Gastroesophageal sphincter (tissue), 4 donors: ENCODE data around the gene ARMC9. TPM values are rescaled to one million over a fixed set of nuclear protein-coding genes. Genes with fewer than 3 reads are reported as not detected.

Experiments
- ATAC-seq: fragments of 150-250 bp; one replicate; pipeline ENCODE4 v1.9.1; 2016; ENCODE audit warnings: mild to moderate bottlenecking, moderate library complexity
- H3K27ac ChIP-seq, 4 donors: fragments of 200-600 bp; sonication (generic) in 3 of 4; 1 replicate in 3 of 4; 2 replicates in 1 of 4; pipeline ENCODE4 v1.5.1; 2016 to 2019
- H3K27me3 ChIP-seq: fragments of 200-600 bp; sonication (generic); one replicate; pipeline ENCODE4 v1.5.1; 2019
- H3K36me3 ChIP-seq, 2 donors: fragments of 200-600 bp; sonication (generic); one replicate each; pipeline ENCODE4 v1.5.1; 2019; ENCODE audit warnings: control low read depth in 1 of 2
- H3K4me1 ChIP-seq, 3 donors: fragments of 200-600 bp; sonication (generic); 1 replicate in 2 of 3; 2 replicates in 1 of 3; pipeline ENCODE4 v1.5.1; 2016 to 2019; ENCODE audit warnings: control low read depth in 2 of 3
- H3K4me3 ChIP-seq, 2 donors: fragments of 200-600 bp; sonication (generic); one replicate each; pipeline ENCODE4 v1.5.1; 2019; ENCODE audit warnings: mild to moderate bottlenecking in 1 of 2, moderate library complexity in 1 of 2
- H3K9me3 ChIP-seq, 3 donors: fragments of 200-600 bp; sonication (generic); one replicate each; pipeline ENCODE4 v1.5.1; 2017 to 2019; ENCODE audit warnings: control low read depth in 2 of 3
- EP300 ChIP-seq: sonication (generic); formaldehyde crosslinking; IDR thresholded peaks from one replicate; pipeline ENCODE4 v1.6.1; 2017; ENCODE audit warnings: antibody characterized with exemption, mild to moderate bottlenecking
- POLR2A ChIP-seq, 2 donors: fragments of 450-650 bp; IDR thresholded peaks; one replicate each; pipeline ENCODE4 v1.6.1; 2017; ENCODE audit warnings: antibody characterized with exemption in 2 of 2, mild to moderate bottlenecking in 2 of 2, moderate library complexity in 1 of 2
- POLR2AphosphoS5 ChIP-seq: sonication (generic); formaldehyde crosslinking; IDR thresholded peaks from one replicate; pipeline ENCODE4 v1.6.1; 2017; ENCODE audit warnings: antibody characterized with exemption
- WGBS, 2 donors: methylation state at CpG; one replicate each; pipeline ENCODE4 v1.1.5; 2018; ENCODE audit warnings: low coverage in 1 of 2; 5-methylcytosine and 5-hydroxymethylcytosine counted together
- total RNA-seq, 4 donors: library from RNA; depleted of rRNA; stranded (reverse); fragments of >200 nt; gene quantifications; one replicate each; pipeline ENCODE4 v1.1.0, GENCODE V29; 2016
- TF ChIP-seq, protein P1 (sequence below), 4 experiments: fragments of 200-600 bp in 2 of 4; fragments of 450-650 bp in 2 of 4; sonication (generic) in 1 of 4; IDR thresholded peaks; one replicate each; pipeline ENCODE4 v1.5.1; 2017 to 2019; ENCODE audit warnings: antibody characterized with exemption in 4 of 4, mild to moderate bottlenecking in 2 of 4, moderate library complexity in 2 of 4

Gene ARMC9
- total RNA-seq, 4 donors from 2014 or later = 69.6 to 298 (median 152) TPM

DNA sequence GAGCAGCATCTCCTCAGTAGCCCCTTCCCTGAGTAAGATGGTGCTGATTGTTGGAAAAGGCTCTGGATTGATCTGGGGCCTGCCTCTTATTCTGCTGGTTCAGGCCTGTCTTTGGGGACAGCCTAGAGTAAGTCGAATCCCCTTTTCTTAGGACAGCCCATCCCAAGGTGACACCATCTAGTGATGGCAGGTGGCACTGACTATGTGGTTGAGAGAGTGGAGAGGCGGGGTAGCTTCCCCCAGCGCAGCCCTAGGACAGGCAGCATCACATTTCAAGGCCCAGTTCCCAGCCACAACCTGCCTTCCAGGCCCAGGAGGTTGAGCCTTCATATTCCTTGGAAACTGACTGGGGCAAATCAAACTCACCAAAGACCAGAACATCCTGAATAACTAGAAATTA is 128.0 kb downstream of the ARMC9 start:
- 100% methylated on average over 1 of the region's 3 CpGs; no CpG with 5 or more reads in 1 of the 2 donors for WGBS, 2 donors
- H3K36me3 ChIP-seq = peaks cover 0 to 58% of the 10 kb centered on the region in 2 donors
- no peaks in the 10 kb centered on the region for H3K27me3 ChIP-seq
- H3K4me3 ChIP-seq = no peak overlapping the region
- H3K4me1 ChIP-seq = peaks cover 0 to under 1% (median 0%) of the 10 kb centered on the region in 3 donors
- H3K27ac ChIP-seq = no peak overlapping the region
- TF ChIP-seq POLR2AphosphoS5 (no peak), POLR2A (IDR thresholded peaks at IDR 0.05) (no peak), EP300 (no peak)
- TF ChIP-seq, protein P1, sequence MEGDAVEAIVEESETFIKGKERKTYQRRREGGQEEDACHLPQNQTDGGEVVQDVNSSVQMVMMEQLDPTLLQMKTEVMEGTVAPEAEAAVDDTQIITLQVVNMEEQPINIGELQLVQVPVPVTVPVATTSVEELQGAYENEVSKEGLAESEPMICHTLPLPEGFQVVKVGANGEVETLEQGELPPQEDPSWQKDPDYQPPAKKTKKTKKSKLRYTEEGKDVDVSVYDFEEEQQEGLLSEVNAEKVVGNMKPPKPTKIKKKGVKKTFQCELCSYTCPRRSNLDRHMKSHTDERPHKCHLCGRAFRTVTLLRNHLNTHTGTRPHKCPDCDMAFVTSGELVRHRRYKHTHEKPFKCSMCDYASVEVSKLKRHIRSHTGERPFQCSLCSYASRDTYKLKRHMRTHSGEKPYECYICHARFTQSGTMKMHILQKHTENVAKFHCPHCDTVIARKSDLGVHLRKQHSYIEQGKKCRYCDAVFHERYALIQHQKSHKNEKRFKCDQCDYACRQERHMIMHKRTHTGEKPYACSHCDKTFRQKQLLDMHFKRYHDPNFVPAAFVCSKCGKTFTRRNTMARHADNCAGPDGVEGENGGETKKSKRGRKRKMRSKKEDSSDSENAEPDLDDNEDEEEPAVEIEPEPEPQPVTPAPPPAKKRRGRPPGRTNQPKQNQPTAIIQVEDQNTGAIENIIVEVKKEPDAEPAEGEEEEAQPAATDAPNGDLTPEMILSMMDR (IDR thresholded peaks at IDR 0.05) = no peak
- ATAC-seq = no peak
- H3K9me3 ChIP-seq = no peaks in the 10 kb centered on the region

DNA sequence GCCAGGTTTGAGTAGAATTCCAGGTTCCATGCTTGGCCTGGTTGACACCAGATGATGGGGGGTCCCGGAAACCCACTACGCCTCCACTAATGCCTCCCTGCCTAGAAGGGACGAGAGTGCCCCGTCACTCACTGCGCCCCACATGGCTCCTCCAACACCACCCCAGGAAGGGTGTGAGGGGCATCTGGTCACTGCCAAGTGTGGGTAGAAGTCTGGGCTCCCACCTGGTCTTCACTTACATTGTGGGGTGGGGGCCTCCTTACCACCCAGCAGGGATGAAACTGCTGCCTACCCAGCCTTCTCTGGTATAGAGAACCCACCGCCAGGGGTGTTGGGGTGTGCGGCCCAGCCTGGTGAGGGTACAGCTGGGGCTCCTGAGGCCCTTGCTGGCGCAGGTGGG is 131.9 kb downstream of the ARMC9 start:
- 95% methylated on average over 3 of the region's 8 CpGs; no CpG with 5 or more reads in 1 of the 2 donors for WGBS, 2 donors
- no peak overlapping the region for H3K4me3 ChIP-seq
- TF ChIP-seq POLR2A (IDR thresholded peaks at IDR 0.05) (no peak), POLR2AphosphoS5 (no peak), EP300 (no peak)
- TF ChIP-seq, protein P1 (IDR thresholded peaks at IDR 0.05) = no peak
- H3K36me3 ChIP-seq = peaks cover 0 to 68% of the 10 kb centered on the region in 2 donors
- no peak for ATAC-seq
- no peaks in the 10 kb centered on the region for H3K4me1 ChIP-seq
- H3K27ac ChIP-seq = no peak overlapping the region
- no peaks in the 10 kb centered on the region for H3K9me3 ChIP-seq
- no peaks in the 10 kb centered on the region for H3K27me3 ChIP-seq

DNA sequence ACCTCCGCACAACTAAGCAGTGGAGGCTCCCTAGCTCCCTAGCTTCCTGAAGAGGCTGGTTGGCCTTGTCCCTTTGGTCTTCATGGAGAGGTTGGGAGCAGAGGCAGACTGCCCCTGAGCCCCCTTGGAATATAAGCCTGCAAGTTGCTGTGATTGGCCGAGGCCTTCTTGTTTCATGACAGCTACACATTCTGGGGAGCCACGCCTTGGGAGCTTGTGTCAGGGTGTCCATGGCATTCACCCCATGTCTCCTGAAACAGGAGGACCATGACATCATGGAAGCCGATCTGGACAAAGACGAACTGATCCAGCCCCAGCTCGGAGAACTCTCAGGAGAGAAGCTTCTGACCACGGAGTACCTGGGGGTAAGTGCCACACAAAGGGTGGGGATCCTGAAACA is 133.1 kb downstream of the ARMC9 start:
- peaks cover 0 to 70% of the 10 kb centered on the region in 2 donors for H3K36me3 ChIP-seq
- TF ChIP-seq POLR2A (IDR thresholded peaks at IDR 0.05) (no peak), POLR2AphosphoS5 (no peak), EP300 (no peak)
- TF ChIP-seq, protein P1 (IDR thresholded peaks at IDR 0.05) = no peak
- H3K9me3 ChIP-seq = no peaks in the 10 kb centered on the region
- no peak overlapping the region for H3K4me3 ChIP-seq
- H3K27ac ChIP-seq = no peak overlapping the region
- ATAC-seq = no peak
- WGBS, 2 donors = 89% methylated on average over 3 of the region's 7 CpGs; no CpG with 5 or more reads in 1 of the 2 donors
- H3K27me3 ChIP-seq = no peaks in the 10 kb centered on the region
- no peaks in the 10 kb centered on the region for H3K4me1 ChIP-seq

DNA sequence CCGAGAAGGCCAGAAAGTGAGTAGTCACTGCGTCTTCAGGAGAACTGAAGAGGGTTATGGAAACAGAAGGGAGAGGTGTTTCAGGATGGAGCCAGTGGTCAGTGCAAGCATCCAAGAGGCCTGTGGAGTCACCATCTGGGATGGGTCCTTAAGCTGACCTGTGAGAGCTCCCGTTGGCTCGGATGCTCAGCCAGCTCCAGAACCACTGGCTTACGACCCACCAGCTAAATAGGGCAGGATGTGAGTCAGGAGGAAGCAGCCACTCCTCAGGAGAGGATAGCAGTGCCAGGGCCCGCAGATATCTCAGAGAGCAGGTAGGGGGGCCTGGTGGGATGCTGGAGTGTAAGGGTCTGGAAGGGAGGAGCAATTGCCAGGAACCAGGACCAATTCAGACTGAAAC is 134.0 kb downstream of the ARMC9 start:
- Histone ChIP-seq H3K27me3 (no peaks in the 10 kb centered on the region), H3K4me3 (no peak overlapping the region), H3K27ac (no peak overlapping the region), H3K9me3 (no peaks in the 10 kb centered on the region), H3K36me3 (peaks cover 0 to 74% of the 10 kb centered on the region in 2 donors), H3K4me1 (no peaks in the 10 kb centered on the region)
- TF ChIP-seq, protein P1 (IDR thresholded peaks at IDR 0.05) = no peak
- TF ChIP-seq POLR2A (IDR thresholded peaks at IDR 0.05) (no peak), EP300 (no peak), POLR2AphosphoS5 (no peak)
- WGBS, 2 donors = 100% methylated on average over 1 to 2 of the region's 6 CpGs
- ATAC-seq = no peak

DNA sequence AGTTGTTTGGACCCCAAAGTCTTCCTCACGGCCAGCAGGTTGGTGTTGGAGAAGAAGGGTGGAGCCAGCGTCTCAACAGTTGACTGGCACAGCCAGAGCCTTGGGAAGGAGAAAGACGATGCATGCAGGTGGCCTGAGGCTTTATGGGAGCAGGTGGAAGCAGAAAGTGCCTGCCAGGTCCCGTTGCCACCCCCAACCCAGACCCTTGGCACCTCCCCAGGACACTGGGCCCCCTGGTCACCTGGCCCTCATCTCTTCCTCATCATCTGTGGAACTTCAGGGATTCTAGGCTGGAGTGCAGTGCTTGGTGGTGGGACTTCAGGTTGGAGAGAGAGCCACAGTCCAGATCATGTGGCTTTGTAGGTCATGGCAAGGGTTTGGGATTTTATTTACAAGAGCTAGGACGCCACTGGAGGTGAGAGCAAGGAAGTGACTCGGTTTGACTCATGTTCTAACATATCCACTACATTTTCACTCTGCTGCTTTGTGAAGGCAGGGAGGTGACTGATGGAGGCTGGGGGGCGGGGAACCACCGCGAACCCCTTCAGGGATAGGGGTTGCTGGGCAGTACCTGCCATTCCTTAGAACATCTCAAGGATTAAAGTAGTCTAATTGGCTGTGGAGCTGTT is 134.6 kb downstream of the ARMC9 start:
- 93 to 94% methylated on average over 3 of the region's 9 CpGs for WGBS, 2 donors
- H3K36me3 ChIP-seq = peaks cover 0 to 74% of the 10 kb centered on the region in 2 donors

More for the DNA sequence above, 134.6 kb downstream of the ARMC9 start:
- Histone ChIP-seq H3K4me1 (no peaks in the 10 kb centered on the region), H3K9me3 (no peaks in the 10 kb centered on the region), H3K4me3 (no peak overlapping the region), H3K27ac (no peak overlapping the region), H3K27me3 (no peaks in the 10 kb centered on the region)
- TF ChIP-seq EP300 = no peak
- TF ChIP-seq, protein P1 (IDR thresholded peaks at IDR 0.05) = no peak
- TF ChIP-seq POLR2A (IDR thresholded peaks at IDR 0.05) = no peak
- no peak for TF ChIP-seq POLR2AphosphoS5
- no peak for ATAC-seq
